GM19193 (cell line): Measurements from ENCODE around the gene RABGAP1L.

Experiments
- POLR2A ChIP-seq: IDR thresholded peaks from 4 replicates; pipeline ENCODE4 v1.6.1; 2011; ENCODE audit not compliant: insufficient read depth, insufficient read length; ENCODE audit errors: extremely low read depth

The RABGAP1L gene

DNA sequence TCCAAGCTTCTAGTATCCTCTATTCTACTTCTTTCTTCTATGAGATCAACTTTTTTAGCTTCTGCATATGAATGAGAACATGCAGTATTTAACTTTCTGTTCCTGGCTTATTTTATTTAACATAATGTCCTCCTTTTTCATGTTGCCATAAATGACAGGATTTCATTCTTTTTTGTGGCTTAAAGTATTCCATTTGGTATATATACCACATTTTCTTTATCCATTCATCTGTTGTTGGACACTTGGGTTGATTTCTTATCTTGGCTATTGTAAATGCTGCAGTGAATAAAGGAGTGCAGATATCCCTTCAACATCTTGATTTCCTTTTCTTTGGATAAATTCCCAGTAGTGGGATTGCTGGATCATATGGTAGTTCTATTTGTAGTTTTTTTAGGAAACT is 498.1 kb downstream of the RABGAP1L start:
- TF ChIP-seq POLR2A, result no peak

DNA sequence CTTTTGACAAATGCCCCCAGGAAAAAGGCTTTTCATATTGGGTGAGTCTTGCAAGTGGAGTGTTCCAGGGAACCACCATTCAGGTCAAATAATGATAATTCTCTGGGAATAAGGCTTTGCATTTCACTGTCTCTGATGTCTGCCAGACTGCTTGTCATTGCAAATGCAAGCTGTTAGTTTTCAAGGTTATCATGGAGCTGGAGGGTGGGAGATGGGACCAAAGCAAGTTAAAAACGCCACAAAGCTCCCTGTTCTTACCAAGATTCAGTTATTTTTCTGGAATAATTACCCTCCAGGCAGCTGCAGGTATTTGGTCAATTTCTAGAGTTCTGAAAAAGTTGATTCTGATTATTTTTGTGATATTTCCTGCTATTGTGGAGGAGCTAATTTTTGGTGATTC is 498.6 kb downstream of the RABGAP1L start:
- no peak for TF ChIP-seq POLR2A

DNA sequence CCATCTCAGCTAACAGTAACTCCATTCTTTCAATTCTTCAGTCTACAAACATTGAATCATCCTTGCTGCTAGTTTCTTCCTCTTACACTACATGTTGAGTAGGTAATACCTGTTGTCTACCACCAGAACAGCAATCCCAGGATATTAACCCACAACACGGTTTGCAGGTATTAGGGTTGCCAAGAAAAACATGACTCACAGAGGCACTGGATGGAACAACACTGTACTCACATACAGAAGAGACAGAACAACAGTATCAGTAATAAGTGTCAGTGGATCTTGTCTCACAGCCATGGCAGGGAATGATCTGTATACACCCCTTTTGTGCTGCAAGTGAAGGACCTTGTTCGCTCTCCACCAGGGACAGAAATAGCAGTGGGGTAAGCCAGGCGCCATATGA is 500.5 kb downstream of the RABGAP1L start:
- TF ChIP-seq POLR2A, result no peak

DNA sequence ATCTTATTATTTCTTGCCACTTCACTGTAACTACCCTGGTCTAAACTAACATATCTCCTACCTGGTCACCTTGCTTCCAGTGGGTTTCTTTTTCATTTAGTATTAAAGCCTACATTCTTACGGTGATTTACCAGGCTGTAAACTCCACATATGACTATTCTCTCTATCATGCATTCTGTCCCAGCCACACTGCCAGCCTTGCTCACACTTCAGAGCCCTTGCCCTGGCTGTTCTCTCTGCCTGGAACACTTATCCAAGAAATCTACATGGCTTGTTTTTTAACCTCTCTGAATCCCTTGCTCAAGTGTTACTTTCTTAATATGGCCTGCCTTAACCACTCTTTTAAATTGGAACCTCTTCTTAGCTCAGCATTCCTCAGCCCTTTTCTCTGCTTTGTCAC is 501.2 kb downstream of the RABGAP1L start:
- no peak for TF ChIP-seq POLR2A

DNA sequence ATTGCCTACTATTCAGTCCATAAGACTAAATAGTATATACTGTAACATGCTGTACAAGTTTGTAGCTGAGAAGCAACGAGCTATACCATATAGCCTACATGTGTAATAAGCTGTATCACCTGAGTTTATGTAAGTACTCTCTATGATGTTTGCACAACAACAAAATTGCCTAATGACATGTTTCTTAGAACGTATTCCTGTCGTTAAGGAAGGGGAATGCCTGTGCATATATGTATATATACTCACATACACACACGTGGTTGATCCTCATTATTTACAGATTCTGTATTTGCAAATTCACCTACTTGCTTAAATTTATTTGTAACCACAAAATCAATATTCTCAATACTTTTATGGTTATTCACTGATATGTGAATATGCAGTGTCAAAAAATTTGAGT is 504.0 kb downstream of the RABGAP1L start:
- TF ChIP-seq POLR2A, result no peak

DNA sequence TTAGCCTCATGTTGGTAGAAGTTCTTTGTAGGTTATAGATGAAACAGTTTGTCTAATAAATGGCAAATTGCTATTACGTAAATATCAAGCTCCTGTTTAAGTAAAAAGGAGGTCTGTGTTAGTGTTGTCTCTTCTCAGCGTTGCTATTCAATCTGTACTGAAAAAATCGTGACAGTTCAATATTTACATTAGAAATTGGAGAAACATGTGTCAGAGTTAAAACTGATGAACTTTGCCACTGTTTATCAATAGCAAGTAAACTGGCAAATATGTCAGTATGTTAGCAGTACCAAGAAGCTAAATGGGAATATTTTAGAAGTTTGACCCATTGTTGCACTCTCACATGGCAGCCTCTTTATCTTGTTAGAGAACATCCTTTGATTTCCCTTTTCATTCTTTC is 506.9 kb downstream of the RABGAP1L start:
- no peak for TF ChIP-seq POLR2A

DNA sequence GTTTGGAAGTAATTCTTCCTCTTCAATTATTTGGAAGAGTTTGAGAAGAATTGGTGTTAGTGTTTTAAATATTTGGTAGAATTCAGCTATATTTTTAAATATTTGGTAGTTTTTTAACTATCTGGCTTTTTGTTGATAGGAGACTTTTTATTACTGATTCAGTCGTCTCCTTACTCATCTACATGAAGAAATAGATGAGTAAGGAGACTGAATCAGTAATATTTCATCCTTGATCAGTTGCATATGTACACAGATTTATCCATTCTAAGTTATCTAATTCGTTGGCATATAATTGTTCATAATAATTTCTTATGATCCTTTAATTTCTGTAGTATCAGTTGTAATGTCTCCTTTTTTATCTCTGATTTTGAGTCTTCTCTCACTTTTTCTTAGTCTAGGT is 512.5 kb downstream of the RABGAP1L start:
- TF ChIP-seq POLR2A, result no peak

DNA sequence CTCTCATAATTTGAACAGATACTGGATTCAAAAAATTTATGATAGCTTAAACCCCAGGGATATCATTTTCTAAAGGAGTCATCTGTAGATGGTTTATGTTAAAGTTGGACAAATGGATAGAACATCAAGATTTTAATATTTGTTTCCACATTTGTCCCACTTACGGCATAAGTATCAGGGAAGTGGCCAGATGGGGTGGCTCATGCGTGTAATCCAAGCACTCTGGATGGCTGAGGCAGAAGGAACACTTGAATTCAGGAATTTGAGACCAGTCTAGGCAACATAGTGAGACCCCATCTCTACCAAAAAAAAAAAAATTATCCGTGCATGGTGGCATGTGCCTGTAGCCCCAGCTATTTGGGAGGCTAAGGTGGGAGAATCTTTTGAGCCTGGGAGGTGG is 517.5 kb downstream of the RABGAP1L start:
- no peak for TF ChIP-seq POLR2A

DNA sequence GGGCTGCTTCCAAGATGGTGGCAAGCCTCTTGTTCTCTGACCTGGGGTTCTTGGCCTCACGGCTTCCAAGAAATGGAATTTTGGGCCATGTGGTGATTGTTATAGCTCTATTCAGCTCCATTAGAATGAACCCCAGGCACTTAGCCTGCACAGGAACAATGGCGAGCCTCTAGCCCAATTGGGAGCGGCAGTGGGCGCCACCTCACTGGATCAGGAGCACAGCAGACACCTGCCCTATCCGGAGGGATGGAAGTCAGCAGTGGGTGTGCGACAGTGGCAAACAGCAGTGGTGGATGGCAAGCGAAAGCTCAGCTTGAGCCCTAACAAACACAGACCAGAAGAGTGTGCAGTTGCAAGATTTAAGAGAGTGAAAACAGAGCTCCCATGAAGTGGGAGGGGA is 519.3 kb downstream of the RABGAP1L start:
- TF ChIP-seq POLR2A, result no peak

DNA sequence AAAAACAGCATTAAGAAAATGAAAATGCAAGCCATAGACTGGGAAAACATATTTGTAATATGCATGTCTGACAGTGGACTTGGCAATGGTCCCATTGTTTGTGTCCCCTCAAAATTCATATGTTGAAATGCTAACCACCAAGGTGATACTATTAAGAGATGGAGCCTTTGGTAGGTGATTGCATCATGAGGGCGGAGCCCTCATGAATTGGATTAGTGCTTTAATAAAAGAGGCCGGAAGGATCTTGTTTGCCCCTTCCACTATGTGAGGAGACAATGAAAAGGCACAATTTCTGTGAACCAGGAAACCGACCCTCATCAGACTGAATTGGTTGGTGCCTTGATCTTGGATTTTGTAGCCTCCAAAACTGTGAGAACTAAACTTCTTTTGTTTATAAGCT is 520.8 kb downstream of the RABGAP1L start:
- TF ChIP-seq POLR2A, result no peak

DNA sequence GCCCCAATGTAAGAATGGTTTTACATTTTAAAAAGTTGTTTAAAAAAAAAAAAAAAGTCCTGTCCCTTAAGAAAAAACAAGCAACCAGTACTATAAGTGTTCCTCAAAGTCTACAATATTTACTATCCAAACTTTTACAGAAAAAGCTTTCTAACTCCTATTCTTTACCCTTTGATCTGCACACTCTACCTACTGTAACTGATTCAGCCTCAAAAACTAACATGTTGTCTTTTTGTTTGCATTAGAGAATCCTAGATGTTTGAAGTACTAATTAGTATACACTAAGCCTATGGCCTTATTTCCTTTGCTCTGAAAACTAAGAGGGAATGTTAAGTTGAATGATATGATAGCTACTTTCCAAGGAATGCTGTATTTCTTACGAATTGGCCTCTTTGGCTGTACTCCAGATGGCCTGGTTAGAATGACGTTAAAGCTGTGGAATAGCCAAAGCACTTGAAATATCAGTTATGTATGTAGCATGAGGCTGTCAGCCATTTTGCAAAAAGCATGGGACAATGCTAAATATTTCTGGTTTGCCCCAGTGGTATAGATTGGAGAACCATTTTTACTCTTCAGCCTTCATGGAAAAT is 523.2 kb downstream of the RABGAP1L start:
- TF ChIP-seq POLR2A, result no peak

DNA sequence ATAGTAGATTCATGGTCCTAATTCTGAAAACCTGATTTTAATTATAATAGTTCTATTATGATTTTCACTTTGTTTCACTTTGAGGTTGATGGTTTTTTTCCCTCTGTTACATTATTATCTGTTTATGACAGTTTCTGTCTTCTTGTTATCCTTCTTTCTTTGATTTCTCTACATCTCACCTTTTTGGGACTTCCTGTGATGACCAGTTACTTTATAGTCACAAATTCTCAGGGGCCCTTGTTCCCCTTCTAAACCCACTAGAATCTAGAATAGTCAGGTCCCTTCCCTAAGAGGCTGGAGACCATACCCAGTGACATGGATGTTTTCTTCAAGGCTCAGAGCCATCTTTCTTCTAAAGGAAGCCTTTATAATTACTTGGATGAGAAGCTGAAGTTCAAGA is 526.9 kb downstream of the RABGAP1L start:
- no peak for TF ChIP-seq POLR2A

DNA sequence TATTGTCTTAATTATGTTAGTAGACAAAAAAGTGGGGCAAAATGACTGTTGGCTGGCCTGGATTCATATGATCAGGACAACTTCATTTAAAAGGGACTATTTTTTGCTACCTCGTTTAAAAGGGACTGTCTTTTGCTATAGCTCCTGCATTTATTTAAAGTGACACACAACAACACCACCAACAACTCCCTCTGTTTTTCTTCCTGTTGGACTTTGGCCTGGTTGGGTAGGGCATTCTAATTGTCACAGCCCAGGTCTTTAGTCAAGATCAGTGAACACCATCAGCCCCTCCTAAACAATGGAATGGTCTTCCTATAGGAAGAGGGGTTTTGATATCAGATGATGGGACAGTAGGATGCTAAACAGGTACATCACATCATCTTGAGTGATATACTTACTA is 530.2 kb downstream of the RABGAP1L start:
- TF ChIP-seq POLR2A, result no peak

DNA sequence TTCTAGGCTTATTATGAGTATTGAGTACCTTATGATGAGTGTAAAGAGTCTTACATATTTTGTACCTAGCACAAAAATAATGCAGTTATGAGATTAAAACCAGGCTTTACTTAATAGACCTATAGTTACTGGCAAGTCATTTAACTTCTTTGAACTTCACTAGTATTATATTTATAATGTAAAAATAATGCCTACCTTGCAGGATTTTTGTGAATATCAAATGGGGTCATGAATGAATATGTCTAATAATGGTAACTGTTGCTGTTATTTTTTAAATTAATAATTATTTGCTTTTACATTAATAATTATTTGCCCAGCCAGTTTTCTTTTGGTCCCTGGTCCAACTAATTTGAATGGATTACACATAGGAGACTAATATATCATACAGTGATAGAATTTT is 530.9 kb downstream of the RABGAP1L start:
- TF ChIP-seq POLR2A, result no peak

DNA sequence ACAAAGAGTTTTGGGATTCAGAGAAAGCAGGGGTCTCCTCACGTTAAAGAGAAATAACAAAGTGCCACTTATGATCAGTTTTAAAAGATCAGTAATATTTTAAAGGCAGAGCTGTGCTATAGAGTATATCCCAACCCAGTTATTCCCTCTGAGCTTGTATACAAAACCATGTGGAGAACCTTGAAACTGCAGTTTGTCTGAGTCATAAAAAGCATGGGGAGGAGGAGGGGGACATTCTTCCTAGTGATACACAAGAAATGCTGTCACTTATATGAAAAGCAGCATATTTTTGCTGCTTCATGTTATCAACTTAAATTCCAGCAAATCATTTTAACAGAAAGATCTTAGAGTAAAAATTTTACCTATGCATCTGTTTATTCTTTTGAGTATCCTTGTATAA is 533.0 kb downstream of the RABGAP1L start:
- no peak for TF ChIP-seq POLR2A

DNA sequence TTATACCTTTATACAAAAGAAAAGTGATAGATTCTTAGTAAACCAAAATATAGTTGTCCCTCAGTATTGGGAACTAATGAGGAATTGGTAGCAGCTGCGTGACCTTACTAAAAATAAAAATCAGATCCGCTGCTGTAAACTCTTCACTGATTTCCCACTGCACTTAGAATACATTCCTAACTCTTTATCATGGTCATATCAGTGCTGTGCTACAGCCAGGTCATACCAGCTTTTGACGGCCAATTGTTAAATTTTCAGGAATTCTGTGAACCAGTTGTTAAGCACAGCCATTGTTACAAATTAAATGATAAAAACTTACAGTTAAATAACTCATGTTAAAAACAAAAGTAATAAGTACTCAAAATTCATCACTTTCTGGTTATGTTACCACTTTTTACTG is 533.8 kb downstream of the RABGAP1L start:
- TF ChIP-seq POLR2A, result no peak
